ENCODE measurements around the gene ITGB1BP1. TPM values are rescaled to one million over a fixed set of nuclear protein-coding genes. Genes with fewer than 3 reads are reported as not detected.

The ITGB1BP1 gene
- total RNA-seq, 4 donors from 2014 or later = 10.7 to 27.7 (median 21.7) TPM

DNA sequence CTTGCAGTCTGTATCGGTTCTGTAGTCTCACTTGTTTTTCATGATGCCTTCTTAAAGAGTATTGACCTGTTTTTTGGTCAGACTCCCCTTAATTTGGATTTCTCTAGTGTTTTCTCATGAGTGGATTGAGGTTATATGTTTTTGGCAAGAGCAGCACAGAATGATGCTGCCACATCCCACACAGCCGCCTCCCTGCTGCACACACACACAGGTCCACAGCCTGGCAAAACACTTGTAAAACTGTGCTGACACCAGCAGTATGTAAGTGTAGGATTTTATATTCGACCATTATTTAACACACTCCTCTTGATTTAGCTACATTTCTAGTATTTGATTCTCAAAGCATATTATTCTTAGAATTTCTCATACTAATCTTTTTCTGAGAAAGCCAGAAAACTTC lies 68.1 kb downstream of the ITGB1BP1 start:
- in situ Hi-C loops (cut with MboI; ENCODE audit: low pct_ligation_motif_present in 1 of 4, low pct_unique_long_range_greater_than_20kb in 1 of 4, low sequenced_read_pairs in 3 of 4) = no loop called here
- intact Hi-C loops (cut with DNase I; ENCODE audit: low total_unique reads) = no loop called here
- WGBS, 2 donors (ENCODE audit: low coverage in 1 of 2) = 89 to 91% methylated on average over 2 to 3 of the region's 3 CpGs
- Histone ChIP-seq H3K36me3 (peaks cover 0 to 51% (median 8%) of the 10 kb centered on the region in 4 donors), H3K27me3 (no peaks in the 10 kb centered on the region), H3K4me3 (no peak overlapping the region), H3K4me1 (no peaks in the 10 kb centered on the region), H3K27ac (no peak overlapping the region), H3K9me3 (no peaks in the 10 kb centered on the region)
- DNase-seq = no peak
- TF ChIP-seq EP300 (IDR thresholded peaks at IDR 0.05; ENCODE audit: low read depth) (no peak), CTCF (IDR thresholded peaks at IDR 0.05) (no peak), POLR2AphosphoS5 (IDR thresholded peaks at IDR 0.05) (no peak), POLR2A (IDR thresholded peaks at IDR 0.05) (no peak)

DNA sequence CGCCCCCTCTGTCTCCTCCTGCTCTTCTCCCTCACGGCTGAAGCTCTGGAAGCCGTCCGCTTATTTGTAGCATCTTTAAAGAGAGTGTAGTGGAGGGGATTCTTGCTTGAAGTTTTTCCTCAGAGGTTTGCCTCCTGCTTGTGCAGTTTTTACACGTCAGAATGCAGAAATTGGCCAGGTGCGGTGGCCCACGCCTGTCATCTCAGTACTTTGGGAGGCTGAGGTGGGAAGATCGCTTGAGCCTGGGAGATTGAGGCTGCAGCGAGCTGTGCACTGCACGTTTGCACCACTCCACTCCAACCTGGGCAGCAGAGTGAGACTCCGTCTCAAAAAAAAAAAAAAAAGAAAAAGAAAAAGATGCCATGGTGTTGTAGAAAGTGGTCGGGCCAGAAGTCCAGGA lies 69.0 kb downstream of the ITGB1BP1 start:
- intact Hi-C loops (cut with DNase I; ENCODE audit: low total_unique reads) = no loop called here
- in situ Hi-C loops (cut with MboI; ENCODE audit: low pct_ligation_motif_present in 1 of 4, low pct_unique_long_range_greater_than_20kb in 1 of 4, low sequenced_read_pairs in 3 of 4) = no loop called here
- H3K27ac ChIP-seq = no peak overlapping the region
- no peak for DNase-seq
- TF ChIP-seq CTCF (IDR thresholded peaks at IDR 0.05) (no peak), EP300 (IDR thresholded peaks at IDR 0.05; ENCODE audit: low read depth) (no peak), POLR2A (IDR thresholded peaks at IDR 0.05) (no peak), POLR2AphosphoS5 (IDR thresholded peaks at IDR 0.05) (no peak)
- 83 to 89% methylated on average over 2 to 12 of the region's 12 CpGs for WGBS, 2 donors (ENCODE audit: low coverage in 1 of 2)
- H3K9me3 ChIP-seq = no peaks in the 10 kb centered on the region
- H3K4me3 ChIP-seq = no peak overlapping the region
- peaks cover 0 to 43% (median 6%) of the 10 kb centered on the region in 4 donors for H3K36me3 ChIP-seq
- no peaks in the 10 kb centered on the region for H3K27me3 ChIP-seq
- H3K4me1 ChIP-seq = no peaks in the 10 kb centered on the region

Other genes starting within 250 kb of the ITGB1BP1 start
- 10 to 100 TPM; 33.2 to 62.1 (median 54.5) TPM for gene ASAP2, start 216.7 kb downstream of the ITGB1BP1 start, total RNA-seq
- gene CPSF3, start 126 bp upstream of the ITGB1BP1 start, total RNA-seq = 100 to 1,000 TPM in 1 of 4 donors, 10 to 100 TPM in 3; 17.6 to 173 (median 22.2) TPM
- gene IAH1, start 51.0 kb upstream of the ITGB1BP1 start, total RNA-seq = 10 to 100 TPM; 19.1 to 50.1 (median 40.1) TPM
- 10 to 100 TPM; 11.2 to 36.4 (median 17.0) TPM for gene ADAM17, start 132.3 kb upstream of the ITGB1BP1 start, total RNA-seq
- gene YWHAQ, start 207.5 kb upstream of the ITGB1BP1 start, total RNA-seq = 100 to 1,000 TPM in 3 of 4 donors, 10 to 100 TPM in 1; 84.0 to 189 (median 145) TPM